ENCODE results near the gene THSD4. TPM values are rescaled to one million over a fixed set of nuclear protein-coding genes. Genes with fewer than 3 reads are reported as not detected.

Gene THSD4
- polyA plus RNA-seq, 12 donors = 18.2 to 45.9 (median 26.2) TPM; not detected in 1

GRCh38 chr15:71686221-71687050 is 571.2 kb downstream of the THSD4 start:
- no peak for DNase-seq

GRCh38 chr15:71687902-71688508 is 572.7 kb downstream of the THSD4 start:
- no peak for DNase-seq

GRCh38 chr15:71688509-71689094 is 573.3 kb downstream of the THSD4 start:
- DNase-seq = no peak

- DNase-seq = peak; percentile 57
These were observed 575.8 kb downstream of the THSD4 start for GRCh38 chr15:71691081-71691457.

GRCh38 chr15:71691458-71692417 is 576.5 kb downstream of the THSD4 start:
- peak; percentile 83 for DNase-seq

GRCh38 chr15:71697236-71697635 is 582.0 kb downstream of the THSD4 start:
- DNase-seq = no peak

GRCh38 chr15:71698030-71698429 is 582.8 kb downstream of the THSD4 start:
- DNase-seq = no peak

GRCh38 chr15:71698742-71699141 is 583.5 kb downstream of the THSD4 start:
- no peak for DNase-seq

- no peak for DNase-seq
These were observed 584.7 kb downstream of the THSD4 start for GRCh38 chr15:71699977-71700376.

GRCh38 chr15:71701808-71702207 is 586.5 kb downstream of the THSD4 start:
- DNase-seq = no peak

GRCh38 chr15:71702496-71702895 is 587.2 kb downstream of the THSD4 start:
- DNase-seq = no peak

- DNase-seq = no peak
These were observed 589.9 kb downstream of the THSD4 start for GRCh38 chr15:71705151-71705550.

GRCh38 chr15:71706461-71707229 is 591.4 kb downstream of the THSD4 start:
- no peak for DNase-seq

- DNase-seq = no peak
These were observed 592.2 kb downstream of the THSD4 start for GRCh38 chr15:71707230-71708050.

- DNase-seq = no peak
These were observed 592.8 kb downstream of the THSD4 start for GRCh38 chr15:71708051-71708429.

- DNase-seq = peak; percentile 52
These were observed 593.5 kb downstream of the THSD4 start for GRCh38 chr15:71708741-71709140.

GRCh38 chr15:71709808-71710418 is 594.6 kb downstream of the THSD4 start:
- DNase-seq = no peak

GRCh38 chr15:71712182-71712581 is 596.9 kb downstream of the THSD4 start:
- DNase-seq = no peak

- no peak for DNase-seq
These were observed 598.0 kb downstream of the THSD4 start for GRCh38 chr15:71713191-71713809.
